G401.6 (cell line): ENCODE measurements around the gene SLFN12.
"Not testable (repeated sequence)": the region's sequence is repeated elsewhere in the genome, so short reads cannot be mapped to it uniquely, and the experiment has no call there.

ENCODE experiments used
- FAIRE-seq: peaks from 2 replicates; lab custom pipeline; 2012; peaks lifted over from hg19 to GRCh38; lab: Jason Lieb, UNC

The SLFN12 gene

GRCh38 chr17:35407531-35407930, 24.8 kb downstream of the SLFN12 start:
- no peak for FAIRE-seq

DNA sequence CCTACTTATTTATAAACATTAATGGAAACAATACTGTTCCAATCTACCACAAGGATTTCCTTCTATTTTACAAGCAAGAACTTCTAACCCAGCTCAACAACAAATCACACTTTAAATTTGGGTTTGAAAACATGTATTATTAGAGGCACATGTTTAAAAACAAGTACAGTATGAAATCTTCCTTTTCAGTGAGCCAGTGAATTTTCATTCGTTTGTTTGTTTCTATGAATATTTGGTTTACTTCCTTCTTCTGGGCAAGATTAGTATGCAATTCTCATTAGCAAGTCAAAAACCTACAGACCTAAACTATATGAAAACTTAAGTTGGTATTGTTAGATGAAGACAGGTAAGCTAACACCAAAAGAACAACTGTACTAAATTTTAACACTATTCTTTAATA, 25.7 kb downstream of the SLFN12 start:
- FAIRE-seq = no peak

DNA sequence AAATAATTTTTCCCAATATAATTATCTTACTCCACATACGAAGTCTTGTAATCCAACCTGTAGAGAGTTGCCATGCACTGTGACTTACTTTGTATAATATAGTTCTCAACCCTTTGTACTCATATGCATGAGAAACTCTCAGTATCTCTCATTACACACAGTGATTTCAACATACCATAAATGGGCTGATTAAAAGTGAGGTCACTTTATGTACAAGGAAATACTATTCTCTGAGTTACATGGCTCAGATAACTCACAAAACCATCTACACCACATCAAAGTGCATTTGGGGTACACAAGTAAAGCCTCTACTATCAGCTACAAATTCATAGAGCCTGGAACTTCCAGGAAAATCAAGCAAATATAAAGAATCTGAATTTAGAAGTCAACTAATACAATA, 27.9 kb downstream of the SLFN12 start:
- no peak for FAIRE-seq

DNA sequence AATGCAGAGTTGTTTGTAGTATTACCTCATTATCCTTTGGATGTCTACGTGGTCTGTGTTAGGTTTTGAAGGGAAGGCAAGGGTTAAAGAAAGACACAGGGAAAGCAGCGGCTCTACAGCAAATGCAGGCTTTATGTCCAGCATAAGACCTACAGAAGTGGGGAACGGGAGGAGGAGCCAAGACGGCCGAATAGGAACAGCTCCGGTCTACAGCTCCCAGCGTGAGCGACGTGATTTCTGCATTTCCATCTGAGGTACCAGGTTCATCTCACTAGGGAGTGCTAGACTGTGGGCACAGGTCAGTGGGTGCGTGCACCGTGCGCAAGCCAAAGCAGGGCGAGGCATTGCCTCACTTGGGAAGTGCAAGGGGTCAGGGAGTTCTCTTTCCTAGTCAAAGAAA, 38.5 kb downstream of the SLFN12 start:
- FAIRE-seq = not testable (repeated sequence)

GRCh38 chr17:35390663-35391062, 41.6 kb downstream of the SLFN12 start:
- FAIRE-seq = no peak

DNA sequence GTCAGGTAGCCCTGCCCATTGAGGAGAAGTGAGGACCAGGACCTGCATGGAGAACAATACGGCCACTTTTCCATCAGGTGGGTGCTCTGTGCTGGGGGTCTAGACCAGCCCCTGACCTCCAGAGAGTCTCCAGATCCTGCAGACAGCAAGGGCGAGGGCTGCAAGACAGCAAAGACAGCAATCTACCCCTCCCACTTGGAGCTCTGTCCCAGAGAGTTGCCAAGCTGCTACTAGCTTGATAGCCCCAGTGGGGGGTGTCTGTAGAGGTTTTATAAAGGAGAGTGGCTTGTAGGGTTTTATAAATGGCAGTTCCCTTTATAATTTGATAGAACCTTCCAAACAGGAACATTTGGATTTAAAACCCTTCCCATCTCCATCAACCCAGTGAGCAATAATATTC, 42.1 kb downstream of the SLFN12 start:
- no peak for FAIRE-seq

GRCh38 chr17:35387496-35387895, 44.8 kb downstream of the SLFN12 start:
- FAIRE-seq = no peak

- FAIRE-seq = no peak
Measured at GRCh38 chr17:35377706-35378105, 54.6 kb downstream of the SLFN12 start.

GRCh38 chr17:35377068-35377467, 55.2 kb downstream of the SLFN12 start:
- no peak for FAIRE-seq

DNA sequence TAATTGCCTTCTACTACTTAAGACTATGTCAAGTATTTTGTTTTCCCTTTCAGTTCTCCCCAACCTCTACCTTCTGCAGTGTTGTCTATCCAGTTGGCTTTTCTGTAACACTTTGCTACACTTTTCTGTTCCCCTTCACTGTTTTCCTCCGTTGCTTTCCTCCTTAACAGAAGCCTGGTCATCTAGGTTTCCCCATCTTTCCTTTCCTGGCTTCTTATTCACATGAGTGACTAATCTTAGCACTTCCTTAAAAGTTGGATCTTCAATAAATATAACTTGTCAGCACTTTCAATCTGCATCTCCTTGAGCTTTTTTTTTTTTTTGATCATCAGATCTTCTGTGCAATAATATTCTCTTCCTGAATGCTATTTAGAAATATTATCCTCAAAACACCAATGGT, 56.1 kb downstream of the SLFN12 start:
- FAIRE-seq = no peak

GRCh38 chr17:35374766-35375344, 57.4 kb downstream of the SLFN12 start:
- FAIRE-seq = no peak

DNA sequence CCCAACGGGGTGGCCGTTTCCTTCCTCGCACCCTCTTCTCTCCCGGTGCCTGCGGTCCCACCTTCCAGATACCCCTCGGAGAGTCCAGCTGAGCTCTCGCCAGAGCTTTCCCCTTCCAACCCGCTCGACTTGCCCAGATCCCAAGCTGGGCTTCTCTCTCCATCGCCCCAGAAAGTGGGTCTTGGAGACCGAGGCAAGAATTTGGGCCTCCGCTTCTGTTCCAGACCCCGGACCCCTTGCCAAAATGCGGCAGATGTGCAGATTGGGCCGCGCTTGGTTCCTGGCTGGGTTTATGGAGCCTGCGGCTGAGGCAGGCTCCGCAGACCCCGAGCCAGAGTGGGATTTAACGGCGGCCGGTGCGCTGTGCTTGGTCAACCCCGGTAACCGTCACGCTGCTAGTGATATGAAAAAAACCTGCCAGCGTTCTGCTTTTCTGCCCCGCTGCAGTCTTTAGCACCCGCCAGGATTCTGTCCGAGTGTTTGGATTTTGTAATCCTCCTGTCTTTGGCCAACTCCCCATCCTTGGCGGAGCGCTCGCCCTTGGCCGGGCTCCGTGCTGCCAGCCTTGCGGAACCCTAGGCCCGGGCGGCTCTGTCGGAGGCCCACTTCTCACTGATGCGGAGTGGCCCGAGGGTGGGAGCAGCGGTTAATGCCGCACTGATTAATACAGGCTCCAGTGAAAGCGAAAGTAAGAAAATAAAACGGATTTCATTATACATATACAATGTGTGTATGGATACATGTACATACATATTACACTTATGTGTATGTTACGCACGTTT, 58.1 kb downstream of the SLFN12 start:
- FAIRE-seq = no peak

GRCh38 chr17:35373534-35373983, 58.7 kb downstream of the SLFN12 start, which contains the start of gene SLFN11:
TSS of gene SLFN11 (minus strand) at chr17:35373621. CDS start at chr17:35363807, 9,814 bp downstream.
- no peak for FAIRE-seq

GRCh38 chr17:35372846-35373533, 59.3 kb downstream of the SLFN12 start:
- FAIRE-seq = no peak

- no peak for FAIRE-seq
Measured at GRCh38 chr17:35371934-35372333, 60.4 kb downstream of the SLFN12 start.

DNA sequence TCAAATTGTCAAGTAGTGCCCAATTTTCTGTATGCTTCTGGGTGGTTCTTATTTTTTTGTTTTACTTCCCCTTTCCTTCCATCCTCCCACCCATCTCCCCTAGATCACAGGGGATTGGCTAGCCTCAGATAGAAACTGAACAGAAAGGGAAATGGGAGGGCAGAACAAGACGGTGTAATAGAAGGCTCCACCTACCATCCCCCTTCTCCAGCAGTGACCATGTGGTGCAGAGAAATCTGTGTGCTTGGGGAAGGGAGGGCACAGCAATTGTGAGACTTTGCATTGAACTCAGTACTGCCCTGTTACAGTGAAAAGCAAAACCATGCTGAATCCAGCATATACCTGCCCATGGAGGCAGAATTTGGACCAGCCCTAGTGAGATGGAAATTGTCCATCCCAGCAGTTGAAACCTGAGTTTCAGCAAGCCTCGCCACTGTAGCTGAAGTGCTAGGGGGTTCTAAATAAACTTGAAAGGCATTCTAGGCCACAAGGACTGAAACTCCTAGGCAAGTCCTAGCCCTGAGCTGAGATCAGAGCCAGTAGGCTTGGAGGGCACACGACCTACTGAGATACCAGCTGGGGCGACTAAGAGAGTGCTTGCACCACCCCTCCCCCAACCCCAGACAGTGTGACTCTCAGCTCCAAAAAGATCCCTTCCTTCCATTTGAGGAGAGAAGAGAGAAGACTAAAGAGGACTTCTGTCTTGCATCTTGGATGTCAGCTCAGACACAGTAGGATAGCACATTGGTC, 64.0 kb downstream of the SLFN12 start:
- no peak for FAIRE-seq

DNA sequence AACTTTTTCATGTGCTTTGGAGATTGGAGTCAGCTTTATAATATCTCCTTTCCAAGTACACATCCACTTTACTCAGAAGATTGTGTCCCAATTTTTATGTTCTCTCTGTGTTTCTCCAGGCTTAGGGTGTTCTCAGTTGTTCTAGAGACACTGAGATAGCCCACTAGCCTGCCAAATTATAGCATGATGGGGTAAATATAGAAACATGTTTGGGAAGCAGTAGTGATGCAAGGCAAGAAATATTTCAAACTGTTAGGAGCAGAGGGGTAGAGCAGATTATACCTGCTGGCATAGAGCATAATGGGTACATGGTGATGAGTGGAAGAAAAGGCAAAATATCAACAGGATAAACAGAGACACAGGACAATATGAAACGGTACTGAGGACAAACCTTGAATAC, 71.3 kb downstream of the SLFN12 start:
- no peak for FAIRE-seq
